Caco-2 (cell line): ENCODE results near the gene FUOM. TPM values are rescaled to one million over a fixed set of nuclear protein-coding genes. Genes with fewer than 3 reads are reported as not detected.

Experiments used
- BruUV-seq: library from RNA; stranded (reverse); fragments of 400-500 nt; replicated peaks from 2 replicates; lab custom pipeline; 2021; lab: Mats Ljungman, UMichigan
- CTCF ChIA-PET: fragments of 300-600 bp; sonication (Branson Sonifier 250); formaldehyde crosslinking; loops from one replicate; lab custom pipeline; 2022; ENCODE audit warnings: antibody characterized with exemption; lab: Charles Lee
- POLR2A ChIA-PET: fragments of 300-600 bp; sonication (Branson Sonifier 250); formaldehyde crosslinking; loops from one replicate; lab custom pipeline; 2022; ENCODE audit warnings: antibody characterized with exemption; lab: Charles Lee
- DNase-seq, 2 experiments: peaks; one replicate each; pipeline versions ENCODE4 v3.0.0 to v3.0.0-alpha.2; 2020 to 2022
- H3K27me3 ChIP-seq: replicated peaks from 2 replicates; pipeline ENCODE4 v1.6.0; 2011; ENCODE audit warnings: low read length; ENCODE audit not compliant: control insufficient read depth, insufficient read depth
- H3K36me3 ChIP-seq: 2 replicates; pipeline ENCODE4 v1.5.1; 2011; ENCODE audit warnings: low read length; ENCODE audit not compliant: control insufficient read depth, insufficient read depth
- H3K4me1 ChIP-seq: fragments of 250-450 bp; sonication (Bioruptor Pico); 2 replicates; pipeline ENCODE4 v1.5.1; 2020; ENCODE audit warnings: mild to moderate bottlenecking
- H3K4me3 ChIP-seq: 2 replicates; pipeline ENCODE4 v1.5.1; 2011; ENCODE audit warnings: low read depth, mild to moderate bottlenecking, control low read depth, low read length
- H3K9me3 ChIP-seq: fragments of 250-450 bp; sonication (Bioruptor Pico); 2 replicates; pipeline ENCODE4 v1.5.1; 2020; ENCODE audit warnings: mild to moderate bottlenecking, moderate library complexity
- H3K27ac Mint-ChIP-seq: one replicate; pipeline ENCODE4 v1.8.0; 2022; ENCODE audit warnings: mixed read lengths; ENCODE audit not compliant: unreplicated experiment
- H3K27me3 Mint-ChIP-seq: one replicate; pipeline ENCODE4 v1.8.0; 2022; ENCODE audit warnings: mixed read lengths; ENCODE audit not compliant: insufficient read depth, unreplicated experiment
- H3K36me3 Mint-ChIP-seq: one replicate; pipeline ENCODE4 v1.8.0; 2022; ENCODE audit warnings: mild to moderate bottlenecking, mixed read lengths; ENCODE audit not compliant: insufficient read depth, unreplicated experiment
- H3K4me1 Mint-ChIP-seq: one replicate; pipeline ENCODE4 v1.8.0; 2022; ENCODE audit warnings: low read depth, mixed read lengths; ENCODE audit not compliant: unreplicated experiment
- H3K4me3 Mint-ChIP-seq: one replicate; pipeline ENCODE4 v1.8.0; 2022; ENCODE audit warnings: mild to moderate bottlenecking, moderate library complexity, mixed read lengths; ENCODE audit not compliant: unreplicated experiment
- H3K9me3 Mint-ChIP-seq: one replicate; pipeline ENCODE4 v1.8.0; 2022; ENCODE audit warnings: mixed read lengths; ENCODE audit not compliant: unreplicated experiment
- CTCF ChIP-seq, 2 experiments: fragments of 200-600 bp in 1 of 2; IDR thresholded peaks; 1 replicate in 1 of 2; 2 replicates in 1 of 2; pipeline versions ENCODE4 v1.5.1 to v1.8.0; 2011 to 2022; ENCODE audit warnings: antibody characterized with exemption in 1 of 2, control low read depth in 1 of 2, inconsistent platforms in 1 of 2, low read depth in 1 of 2, low read length in 1 of 2, mild to moderate bottlenecking in 1 of 2, moderate library complexity in 1 of 2; ENCODE audit not compliant: insufficient read depth in 1 of 2, severe bottlenecking in 1 of 2, unreplicated experiment in 1 of 2
- intact Hi-C: fragments of 100-400 bp; cut with micrococcal nuclease; formaldehyde crosslinking; loops from one replicate; pipeline ENCODE4 v1.10.0; 2022; ENCODE audit not compliant: unreplicated experiment
- total RNA-seq: library from RNA; stranded (reverse); gene quantifications from 2 replicates; pipeline ENCODE4 v1.2.3, GENCODE V29; 2022

FUOM gene
- total RNA-seq, 1 experiment from 2014 or later, result 119 TPM

GRCh38 chr10:133307776-133308420 is 49.9 kb downstream of the FUOM start:
- intact Hi-C loops, result loop anchor here (1.0 to 5.0 kb wide), 5 partner anchors 30 to 166 kb away; partner anchors contain the start of gene PAOX
- peaks cover 6% of the 10 kb centered on the region for H3K36me3 ChIP-seq
- H3K4me1 ChIP-seq, result peaks cover 7% of the 10 kb centered on the region
- DNase-seq, result peak; percentile 91 to 94
- ChIA-PET POLR2A (interaction anchor here (0.7 kb wide), 1 partner anchor 29 kb away, joined by 5 read pairs; no protein-coding TSS in a partner anchor), CTCF (interaction anchor here (0.5 to 1.7 kb wide), 8 partner anchors 9 to 212 kb away, joined by 3 to 7 read pairs (median 4); no protein-coding TSS in a partner anchor)
- Mint-ChIP-seq H3K27me3 (no peaks in the 10 kb centered on the region), H3K36me3 (peaks cover 41% of the 10 kb centered on the region), H3K27ac (peak overlapping the region; percentile 100), H3K9me3 (no peaks in the 10 kb centered on the region), H3K4me3 (peak overlapping the region; percentile 99), H3K4me1 (peaks cover 16% of the 10 kb centered on the region)
- H3K9me3 ChIP-seq, result no peaks in the 10 kb centered on the region
- BruUV-seq, result no TSS peak
- H3K27me3 ChIP-seq, result no peaks in the 10 kb centered on the region
- H3K4me3 ChIP-seq, result peak overlapping the region; percentile 99
- TF ChIP-seq CTCF (IDR thresholded peaks at IDR 0.05; ENCODE audit: insufficient read depth in 1 of 2, low read depth in 1 of 2, low read length in 1 of 2, severe bottlenecking in 1 of 2, unreplicated experiment in 1 of 2), result peak; percentile 93 to 99

- ChIA-PET POLR2A (no interaction called here), CTCF (interaction anchor here (0.9 to 1.7 kb wide), 4 partner anchors 8 to 213 kb away, joined by 3 to 6 read pairs (median 4); no protein-coding TSS in a partner anchor)
Observed at GRCh38 chr10:133306941-133307379, 50.9 kb downstream of the FUOM start.

More at GRCh38 chr10:133306941-133307379, 50.9 kb downstream of the FUOM start:
- Mint-ChIP-seq H3K27ac (peak overlapping the region; percentile 100), H3K4me3 (peak overlapping the region; percentile 99), H3K9me3 (no peaks in the 10 kb centered on the region), H3K4me1 (peaks cover 16% of the 10 kb centered on the region), H3K36me3 (peaks cover 46% of the 10 kb centered on the region), H3K27me3 (no peaks in the 10 kb centered on the region)
- Histone ChIP-seq H3K27me3 (no peaks in the 10 kb centered on the region), H3K9me3 (no peaks in the 10 kb centered on the region), H3K4me3 (no peak overlapping the region), H3K36me3 (peaks cover 10% of the 10 kb centered on the region), H3K4me1 (peaks cover 7% of the 10 kb centered on the region)
- intact Hi-C loops, result loop anchor here (1.0 to 5.0 kb wide), 5 partner anchors 29 to 165 kb away; partner anchors contain the start of gene PAOX
- no peak for TF ChIP-seq CTCF (IDR thresholded peaks at IDR 0.05; ENCODE audit: insufficient read depth in 1 of 2, low read depth in 1 of 2, low read length in 1 of 2, severe bottlenecking in 1 of 2, unreplicated experiment in 1 of 2)
- DNase-seq, result no peak
- no TSS peak for BruUV-seq
